LoVo (cell line): Measurements from ENCODE around the gene NME4.
"Not testable (repeated sequence)": the region's sequence is repeated elsewhere in the genome, so short reads cannot be mapped to it uniquely, and the experiment has no call there.

Experiments used
- DNase-seq: peaks from one replicate; pipeline ENCODE4 v3.0.0-alpha.2; 2016; ENCODE audit warnings: low spot score

The NME4 gene

DNA sequence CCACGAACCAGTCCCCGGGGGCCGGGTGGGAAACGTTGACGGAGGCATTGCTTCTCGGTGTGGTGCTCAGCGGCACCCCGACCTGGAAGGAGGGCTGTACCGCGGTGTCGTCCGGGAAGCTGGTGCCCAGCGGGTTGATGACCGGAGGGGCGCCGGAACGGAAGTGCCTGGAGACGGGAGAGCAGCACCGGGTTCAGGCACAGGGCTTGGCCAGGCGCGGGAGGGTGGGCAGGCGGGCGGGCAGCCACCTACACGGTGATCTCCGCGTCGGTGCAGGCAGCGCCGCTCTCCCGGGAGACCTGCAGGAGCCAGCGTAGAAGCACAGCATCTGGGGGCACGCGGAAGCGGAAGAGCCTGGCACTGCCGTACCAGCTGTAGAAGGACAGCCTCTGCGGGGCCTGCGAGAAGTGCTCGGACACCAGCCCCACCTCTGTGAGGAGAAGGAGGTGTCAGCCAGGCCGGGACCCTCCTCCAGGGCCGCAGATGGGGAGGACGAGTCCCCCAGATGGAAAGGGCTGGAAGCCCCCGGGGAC lies 19.5 kb upstream of the NME4 start:
- DNase-seq, result no peak

DNA sequence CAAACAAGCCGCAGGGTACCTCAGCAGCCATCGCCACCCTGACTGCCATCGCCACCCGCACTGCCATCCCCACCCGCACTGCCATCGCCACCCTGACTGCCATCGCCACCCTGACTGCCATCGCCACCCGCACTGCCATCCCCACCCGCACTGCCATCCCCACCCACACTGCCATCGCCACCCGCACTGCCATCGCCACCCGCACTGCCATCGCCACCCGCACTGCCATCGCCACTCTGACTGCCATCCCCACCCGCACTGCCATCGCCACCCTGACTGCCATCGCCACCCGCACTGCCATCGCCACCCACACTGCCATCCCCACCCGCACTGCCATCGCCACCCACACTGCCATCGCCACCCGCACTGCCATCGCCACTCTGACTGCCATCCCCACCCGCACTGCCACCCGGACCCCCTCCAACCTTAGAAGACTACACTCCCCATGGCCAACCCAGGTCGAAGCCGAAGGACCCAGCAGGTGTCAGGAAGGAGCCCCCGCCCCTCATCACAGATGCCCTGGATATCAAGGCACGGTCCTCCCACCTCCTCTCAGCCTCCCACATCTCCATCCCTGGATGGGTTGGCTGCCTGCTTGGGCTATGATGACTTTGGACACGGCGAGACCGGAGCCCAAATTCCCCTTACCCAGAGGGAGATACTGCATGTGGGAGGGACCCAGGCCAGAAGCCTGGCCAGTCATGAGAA lies 18.7 kb upstream of the NME4 start:
- not testable (repeated sequence) for DNase-seq

DNA sequence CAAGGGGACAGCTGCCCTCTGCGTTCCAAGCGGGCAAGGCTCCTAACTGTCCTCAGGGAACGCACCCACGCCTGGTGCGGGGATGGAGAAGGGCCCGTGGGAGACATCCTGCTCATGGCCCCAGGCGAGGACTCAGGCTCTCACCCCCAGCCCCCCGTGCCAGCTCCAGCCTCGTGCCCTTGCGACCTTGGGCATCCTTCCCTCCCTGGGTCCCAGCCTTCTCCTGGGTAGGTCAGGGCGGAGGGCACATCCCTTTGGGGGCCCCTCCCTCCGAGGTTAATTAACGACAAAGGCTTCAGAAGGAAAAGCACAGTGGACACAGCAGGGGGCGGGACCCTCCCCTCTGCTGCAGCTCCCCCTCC lies 18.2 kb upstream of the NME4 start:
- DNase-seq, result no peak

DNA sequence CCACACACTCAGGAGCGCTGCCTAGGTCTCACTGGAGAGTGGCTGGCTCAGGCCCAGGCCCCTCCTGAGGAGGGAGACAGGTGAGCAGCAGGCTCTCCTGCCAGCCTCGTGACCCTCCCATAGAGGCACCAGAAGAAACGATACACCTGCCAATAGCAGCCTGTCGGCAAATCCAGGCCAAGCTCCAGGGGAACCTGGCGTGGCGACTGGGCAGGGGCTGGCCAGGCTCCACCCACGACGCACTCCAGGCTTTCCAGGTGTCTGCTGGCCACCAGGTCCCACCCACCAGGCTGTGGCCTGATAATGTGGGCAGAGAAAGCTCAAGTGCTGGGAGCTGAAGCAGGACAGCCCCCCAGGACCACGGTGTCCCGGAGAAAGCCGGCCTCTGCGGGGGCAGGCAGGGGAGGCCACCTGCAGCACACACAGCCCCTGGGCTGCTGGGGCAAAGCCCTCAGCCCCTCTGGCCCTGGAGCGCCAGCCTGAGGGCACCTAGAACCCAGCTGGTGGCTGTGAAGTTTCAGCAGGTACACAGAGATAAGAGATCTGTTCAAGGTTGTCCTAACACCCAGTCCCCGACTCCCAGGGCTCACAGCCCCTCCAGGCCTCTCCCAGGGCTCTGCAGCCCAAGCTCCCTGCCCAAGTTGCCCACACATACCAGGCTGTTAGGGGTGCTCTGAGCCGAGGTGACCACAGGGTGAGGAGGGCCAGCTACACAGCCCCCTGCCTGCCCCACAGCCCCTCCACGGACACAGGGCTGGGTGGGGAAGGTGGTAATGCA lies 17.6 kb upstream of the NME4 start:
- no peak for DNase-seq

DNA sequence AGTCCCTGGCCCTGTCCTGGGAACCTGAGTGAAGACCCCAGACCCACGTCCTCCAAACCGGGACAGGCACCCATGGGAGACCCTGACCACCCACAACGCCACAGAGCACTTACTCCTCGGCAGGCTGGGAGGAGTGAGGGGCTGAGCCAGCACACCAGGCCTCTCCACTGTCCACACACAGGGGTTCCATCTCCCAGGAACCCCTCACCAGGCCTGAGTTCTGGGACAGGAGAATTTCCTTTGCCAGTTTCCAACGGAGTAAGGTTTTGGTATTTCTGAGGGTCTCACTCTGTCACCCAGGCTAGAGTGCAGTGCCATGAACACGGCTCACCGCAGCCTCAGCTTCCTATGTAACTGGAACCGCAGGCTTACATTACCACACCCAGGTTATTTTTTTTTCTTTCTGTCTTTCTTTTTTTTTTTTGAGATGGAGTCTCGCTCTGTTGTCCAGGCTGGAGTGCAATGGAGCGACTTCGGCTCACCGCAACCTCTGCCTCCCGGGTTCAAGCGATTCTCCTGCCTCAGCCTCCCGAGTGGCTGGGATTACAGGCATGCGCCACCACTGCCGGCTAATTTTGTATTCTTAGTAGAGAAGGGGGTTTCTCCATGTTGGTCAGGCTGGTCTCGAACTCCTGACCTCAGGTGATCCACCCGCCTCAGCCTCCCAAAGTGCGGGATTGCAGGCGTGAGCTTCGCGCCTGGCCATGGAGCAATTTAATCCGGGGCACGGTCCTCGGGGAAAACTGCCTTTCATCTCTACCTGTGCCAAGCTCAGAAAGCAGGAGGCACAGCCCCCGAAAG lies 16.8 kb upstream of the NME4 start:
- no peak for DNase-seq

DNA sequence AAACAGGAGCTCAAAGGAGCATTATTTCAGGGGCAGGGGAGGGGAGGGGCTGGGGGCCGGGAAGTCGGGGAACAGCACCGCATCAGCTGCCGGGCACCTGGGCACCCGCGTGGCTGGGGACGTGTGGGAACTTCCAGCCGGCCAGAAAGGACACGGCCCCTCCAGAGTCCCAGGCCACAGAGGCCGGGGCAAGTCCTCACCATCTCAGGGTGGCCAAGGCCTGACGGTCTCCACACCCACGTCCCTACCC lies 16.3 kb upstream of the NME4 start:
- DNase-seq, result no peak

DNA sequence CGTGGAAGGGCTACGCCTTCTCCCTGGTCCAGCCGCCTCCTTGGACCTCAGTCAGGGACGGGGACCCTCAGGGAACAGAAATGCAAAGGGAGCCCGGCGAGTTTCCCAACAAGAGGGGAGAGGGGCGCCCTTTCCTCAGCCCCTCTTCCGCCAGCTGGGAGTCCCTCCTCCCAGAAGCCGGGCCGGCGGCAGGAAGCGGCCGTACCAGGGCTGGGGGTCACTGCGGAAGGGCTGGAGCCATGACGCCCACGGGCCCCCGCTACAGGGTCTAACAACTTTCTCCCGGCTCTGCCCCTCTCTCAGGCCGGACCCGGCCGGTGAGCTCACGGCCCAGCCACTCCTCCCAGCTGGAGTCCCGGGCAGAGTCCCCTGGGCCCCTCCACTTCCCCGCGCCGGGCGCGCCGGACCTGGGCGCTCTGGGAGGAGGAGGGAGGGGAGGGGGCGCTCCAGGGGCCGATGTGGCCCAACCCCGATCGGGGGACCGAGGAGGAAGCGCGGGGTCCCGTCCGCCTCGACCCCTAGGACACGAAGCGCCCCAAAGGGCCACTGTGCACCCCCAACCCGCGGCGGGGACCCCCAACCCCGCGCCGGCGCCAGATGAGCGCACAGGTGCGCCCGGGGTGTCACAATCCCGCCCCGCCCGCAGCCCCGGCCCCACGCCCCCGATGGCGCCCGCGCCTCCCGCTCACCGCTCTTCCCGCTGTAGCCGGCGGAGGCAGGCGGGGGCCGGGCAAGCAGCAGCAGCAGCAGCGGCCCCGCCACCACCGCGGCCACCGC lies 15.8 kb upstream of the NME4 start:
- no peak for DNase-seq

DNA sequence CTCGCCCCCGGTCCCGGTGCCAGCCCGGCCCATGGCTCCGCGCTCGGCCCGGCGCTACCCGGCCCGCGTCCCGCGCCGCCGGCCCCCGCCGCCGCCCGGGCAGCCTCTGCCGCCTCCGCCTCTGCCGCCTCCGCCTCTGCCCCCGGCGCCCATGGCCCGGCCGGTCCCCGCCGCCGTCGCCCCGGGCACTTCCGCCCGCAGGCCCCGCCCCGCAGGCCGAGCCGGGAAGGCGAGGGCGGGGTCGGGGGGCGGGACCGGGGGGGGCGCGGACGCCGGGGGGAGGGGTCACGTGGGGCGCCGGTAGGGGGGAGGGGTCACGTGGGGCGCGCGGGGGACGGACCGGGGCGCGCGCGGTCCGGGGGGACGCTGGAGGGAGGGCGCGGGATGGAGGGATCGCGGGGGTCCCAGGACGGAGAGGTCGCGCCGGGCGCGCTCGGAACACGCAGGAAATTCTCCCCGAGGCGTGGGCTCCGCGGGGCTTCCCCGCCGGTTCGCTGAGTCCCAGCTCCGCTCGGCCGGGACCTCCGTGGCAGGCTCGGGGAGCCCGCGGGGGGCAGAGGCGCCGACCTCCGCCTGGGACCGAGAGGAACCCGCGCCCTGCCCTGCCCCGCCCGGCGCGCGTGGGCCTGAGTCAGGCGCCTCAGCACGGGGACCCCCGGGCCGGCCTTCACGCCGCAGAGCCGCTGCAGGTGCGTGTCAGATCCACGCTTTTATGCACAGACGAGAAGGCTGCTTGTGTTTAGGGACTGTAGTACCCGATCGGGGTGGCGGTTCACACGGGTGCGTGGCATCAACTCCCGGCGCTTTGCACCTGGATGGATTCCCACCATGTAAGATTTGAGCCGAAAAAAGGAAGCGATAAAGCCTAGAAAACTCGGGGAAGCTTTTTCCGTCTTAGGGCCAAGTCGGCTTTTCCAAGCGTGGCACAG lies 14.9 kb upstream of the NME4 start, which contains the start of gene PGAP6:
Gene PGAP6, minus strand, starts transcription at position 190 of the 929 bp plus-strand sequence. Its CDS starts 157 bp downstream, at position 33.
- DNase-seq, result peak; percentile 75

DNA sequence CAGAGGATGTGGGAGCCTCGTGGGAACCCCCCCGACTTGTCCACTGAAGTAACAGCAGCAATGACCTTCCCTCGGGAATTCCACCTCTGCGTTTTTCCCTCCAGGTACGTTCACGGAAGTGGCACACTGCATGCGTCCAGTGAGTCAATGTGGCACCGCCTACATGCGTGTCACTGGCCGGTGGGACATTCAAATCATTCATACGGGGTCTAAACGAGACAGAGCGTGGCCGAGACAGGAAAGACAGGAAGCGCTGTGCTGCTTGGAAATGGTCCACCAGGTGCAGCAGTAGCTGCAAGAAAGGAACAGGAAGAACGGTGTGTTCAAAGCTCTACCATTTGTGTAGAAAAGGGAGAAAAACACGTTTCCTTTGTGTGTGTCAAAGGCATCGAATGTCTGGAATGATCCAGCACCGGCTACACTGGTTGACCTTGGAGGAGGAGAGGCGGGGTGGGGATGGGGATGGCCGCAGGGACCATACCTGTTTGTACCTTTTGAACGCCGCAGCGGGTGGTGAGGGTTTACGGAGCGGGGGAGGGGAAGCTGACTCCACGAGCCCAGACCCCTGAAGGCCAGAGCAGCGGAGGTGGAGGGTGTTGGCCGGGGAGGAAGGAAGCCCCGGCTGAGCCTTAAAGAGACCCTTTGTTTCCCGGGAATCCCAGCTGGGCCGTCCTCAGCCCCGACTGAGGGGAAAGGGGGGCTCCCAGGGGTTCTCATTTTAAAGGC lies 13.5 kb upstream of the NME4 start:
- no peak for DNase-seq

DNA sequence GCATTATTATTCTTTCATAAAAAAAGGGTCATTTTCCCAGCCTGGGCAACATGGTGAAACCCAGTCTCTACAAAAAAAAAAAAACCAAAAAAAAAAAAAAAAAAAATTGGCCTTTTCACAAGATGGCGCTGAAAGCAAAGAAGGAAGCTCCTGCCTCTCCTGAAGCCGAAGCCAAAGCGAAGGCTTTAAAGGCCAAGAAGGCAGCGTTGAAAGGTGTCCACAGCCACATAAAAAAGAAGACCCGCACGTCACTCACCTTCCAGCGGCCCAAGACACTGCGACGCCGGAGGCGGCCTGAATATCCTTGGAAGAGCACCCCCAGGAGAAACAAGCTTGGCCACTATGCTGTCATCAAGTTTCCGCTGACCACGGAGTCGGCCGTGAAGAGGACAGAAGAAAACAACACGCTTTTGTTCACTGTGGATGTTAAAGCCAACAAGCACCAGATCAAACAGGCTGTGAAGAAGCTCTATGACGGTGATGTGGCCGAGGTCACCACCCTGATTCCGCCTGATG lies 10.3 kb upstream of the NME4 start:
- DNase-seq, result no peak

DNA sequence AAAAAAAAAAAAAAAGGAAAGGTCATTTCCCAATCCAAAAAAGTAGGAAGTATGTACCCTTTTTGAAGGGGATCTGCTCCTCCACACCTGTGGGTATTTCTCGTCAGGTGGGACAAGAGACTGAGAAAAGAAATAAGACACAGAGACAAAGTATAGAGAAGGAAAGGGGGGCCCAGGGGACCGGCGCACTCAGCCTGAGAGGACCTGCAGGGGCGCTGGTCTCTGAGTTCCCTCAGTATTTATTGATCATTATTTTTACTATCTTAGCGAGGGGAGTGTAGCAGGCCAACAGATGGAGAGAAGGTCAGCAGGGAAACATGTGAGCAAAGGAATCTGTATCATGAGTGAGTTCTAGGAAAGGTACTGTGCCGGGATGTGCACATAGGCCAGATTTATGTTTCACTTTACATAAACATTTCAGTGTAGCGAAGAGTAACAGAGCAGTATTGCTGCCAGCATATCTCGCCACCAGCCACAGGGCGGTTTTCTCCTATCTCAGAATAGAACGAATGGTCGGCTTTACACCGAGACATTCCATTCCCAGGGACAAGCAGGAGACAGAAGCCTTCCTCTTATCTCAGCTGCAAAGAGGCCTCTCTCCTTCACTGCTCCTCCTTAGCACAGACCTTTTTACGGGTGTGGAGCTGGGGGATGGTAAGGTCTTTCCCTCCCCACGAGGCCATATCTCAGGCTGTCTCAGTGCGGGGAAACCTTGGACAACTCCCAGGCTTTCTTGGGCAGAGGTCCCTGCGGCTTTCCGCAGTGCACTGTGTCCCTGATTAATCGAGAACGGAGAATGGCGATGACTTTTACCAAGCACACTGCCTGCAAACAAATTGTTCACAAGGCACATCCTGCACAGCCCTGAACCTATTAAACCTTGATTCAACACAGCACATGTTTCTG lies 9.0 kb upstream of the NME4 start:
- DNase-seq, result not testable (repeated sequence)

DNA sequence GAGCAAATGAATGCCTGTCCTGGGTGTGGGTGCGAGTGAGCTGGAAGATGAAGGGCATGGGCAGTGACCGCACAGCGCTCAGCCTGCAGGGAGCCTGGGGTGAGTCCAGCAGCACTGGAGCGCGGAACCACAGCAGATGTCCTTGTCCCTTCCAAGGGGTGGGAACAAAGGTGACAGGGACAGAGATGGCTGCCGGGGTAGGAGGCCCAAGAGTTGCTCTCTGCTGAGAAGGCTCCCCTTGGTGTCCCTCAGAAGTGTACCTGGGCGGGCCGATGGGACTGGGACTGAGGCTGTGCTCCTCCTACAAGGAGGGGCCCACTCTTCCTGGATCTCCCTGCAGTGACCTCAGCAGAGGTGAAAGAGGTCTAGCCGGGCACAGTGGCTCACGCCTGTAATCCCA lies 7.6 kb upstream of the NME4 start:
- DNase-seq, result no peak

DNA sequence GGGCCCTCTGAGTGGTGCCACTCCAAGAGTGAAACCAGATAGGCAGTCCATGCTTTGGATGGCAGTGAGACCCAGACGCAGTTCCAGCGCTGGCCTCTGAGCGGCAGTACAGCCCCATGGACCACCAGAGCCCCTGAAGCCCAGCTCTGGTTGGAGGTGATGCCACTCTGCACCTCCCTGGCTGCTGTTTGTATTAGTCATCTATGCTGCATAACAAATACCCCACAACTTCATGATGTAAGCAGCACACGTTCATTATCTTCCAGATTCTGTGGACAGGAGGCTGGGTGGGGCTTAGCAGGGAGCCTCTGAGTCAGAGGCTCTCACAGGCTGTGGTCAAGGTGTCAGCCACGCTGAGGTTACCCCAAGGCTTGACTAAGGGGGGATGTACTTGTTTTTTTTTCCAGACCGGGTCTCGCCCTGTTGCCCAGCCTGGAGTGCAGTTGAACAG lies 5.1 kb upstream of the NME4 start:
- DNase-seq, result no peak

DNA sequence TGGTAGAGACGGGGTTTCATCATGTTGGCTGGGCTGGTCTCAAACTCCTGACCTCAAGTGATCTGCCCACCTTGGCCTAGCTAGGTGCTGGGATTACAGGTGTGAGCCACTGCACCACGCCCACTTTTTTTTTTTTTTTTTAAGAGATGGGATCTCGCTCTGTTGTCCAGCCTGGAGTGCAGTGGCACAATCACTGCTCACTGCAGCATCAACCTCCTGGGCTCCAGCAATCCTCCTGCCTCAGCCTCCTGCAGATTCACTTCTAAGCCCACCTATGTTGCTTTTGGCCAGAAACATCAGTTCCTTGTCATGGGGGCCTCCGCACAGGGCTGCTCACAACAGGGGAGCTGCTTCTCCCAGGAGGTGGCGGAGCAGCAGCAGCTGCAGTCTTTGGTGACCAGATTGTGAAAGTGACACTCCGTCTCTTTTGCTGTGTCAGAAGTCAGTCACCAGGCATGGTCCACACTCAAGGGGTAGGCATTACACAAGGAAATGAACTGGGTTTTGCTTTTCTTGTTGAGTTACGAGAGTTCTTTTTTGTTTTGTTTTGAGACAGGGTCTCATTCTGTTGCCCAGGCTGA lies 4.5 kb upstream of the NME4 start:
- no peak for DNase-seq

DNA sequence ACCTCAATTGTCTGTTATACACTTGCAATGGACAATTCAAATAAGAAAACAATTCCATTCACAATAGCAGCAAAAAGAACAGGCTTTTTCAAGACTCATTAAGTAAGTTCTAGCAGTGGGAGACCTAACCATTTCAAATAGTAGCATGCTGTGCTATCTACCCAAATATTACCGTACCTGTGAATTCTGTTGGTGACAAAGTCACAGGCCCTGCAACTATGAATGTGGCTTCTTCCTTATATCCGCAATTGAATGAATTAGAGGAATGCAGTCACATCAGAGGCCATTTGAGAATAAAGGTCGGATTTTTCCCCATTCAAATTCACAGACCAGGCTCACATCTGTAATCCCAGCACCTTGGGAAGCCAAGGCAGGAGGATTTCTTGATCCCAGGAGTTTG lies 800 bp upstream of the NME4 start:
- no peak for DNase-seq

DNA sequence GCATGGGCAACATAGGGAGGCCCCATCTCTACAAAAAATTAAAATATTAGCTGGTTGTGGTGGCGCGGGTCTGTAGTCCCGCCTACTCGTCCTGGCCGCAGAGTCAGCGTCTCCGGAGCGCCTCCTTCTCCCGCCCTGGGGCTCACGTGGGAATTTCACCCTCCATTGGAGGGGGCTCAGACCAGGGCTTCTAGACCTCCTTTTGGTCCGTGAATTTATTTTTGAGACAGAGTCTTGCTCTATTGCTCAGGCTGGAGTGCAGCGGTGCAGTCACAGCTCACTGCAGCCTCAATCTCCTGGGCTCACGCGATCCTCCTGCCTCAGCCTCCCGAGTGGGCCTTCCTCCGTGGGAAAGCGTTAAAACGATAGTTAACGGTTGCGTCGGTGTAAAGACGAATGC lies 394 bp upstream of the NME4 start:
- DNase-seq, result no peak

DNA sequence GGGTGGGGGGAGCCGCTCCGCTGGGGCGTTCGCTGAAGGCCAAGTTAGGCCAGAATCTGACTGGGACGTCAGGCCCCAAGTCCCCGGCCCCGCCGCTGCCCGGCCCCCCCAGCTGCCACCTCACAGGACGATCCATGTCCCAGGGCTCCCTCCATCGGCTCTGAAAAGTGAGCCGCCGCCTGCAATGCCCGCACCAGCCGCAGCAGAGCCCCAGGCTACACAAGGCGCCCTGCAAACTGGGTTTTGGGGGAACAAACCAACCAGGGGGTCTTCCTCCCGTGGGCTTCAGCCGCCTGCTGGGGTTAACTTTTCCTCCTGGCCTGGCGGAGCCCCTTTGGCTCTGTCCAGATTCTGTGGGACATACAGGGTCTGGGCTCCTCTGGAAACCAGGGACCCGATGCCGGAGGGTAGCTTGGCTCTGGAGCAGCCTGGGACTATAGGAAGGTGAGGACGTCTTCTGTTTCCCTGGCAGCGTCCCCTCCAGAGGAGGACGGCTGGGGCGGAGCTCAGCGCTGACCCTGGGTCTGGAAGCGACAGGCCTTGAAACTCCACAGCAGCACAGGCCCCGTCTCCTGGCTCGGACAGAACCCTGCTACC lies 835 bp downstream of the NME4 start:
- DNase-seq, result no peak
